Neural progenitor cell (in vitro differentiated cells): ENCODE measurements around the gene PDK3. TPM values are rescaled to one million over a fixed set of nuclear protein-coding genes. Genes with fewer than 3 reads are reported as not detected.

ENCODE experiments used
- DNase-seq: peaks from one replicate; pipeline ENCODE4 v3.0.0-alpha.2; 2016; ENCODE audit warnings: low spot score
- H2AFZ ChIP-seq: fragments of 200-600 bp; sonication (generic); replicated peaks from 2 replicates; pipeline ENCODE4 v1.6.1; 2016; ENCODE audit warnings: antibody characterized with exemption
- H3F3A ChIP-seq: fragments of 200-600 bp; sonication (generic); 2 replicates; pipeline ENCODE4 v1.6.1; 2016; ENCODE audit warnings: antibody characterized with exemption, low read depth
- H3K27ac ChIP-seq: fragments of 200-600 bp; sonication (generic); 2 replicates; pipeline ENCODE4 v1.5.1; 2016; ENCODE audit warnings: mild to moderate bottlenecking
- H3K27me3 ChIP-seq: fragments of 200-600 bp; sonication (generic); 2 replicates; pipeline ENCODE4 v1.6.1; 2016; ENCODE audit warnings: mild to moderate bottlenecking, moderate library complexity
- H3K36me3 ChIP-seq: fragments of 200-600 bp; sonication (generic); 2 replicates; pipeline ENCODE4 v1.5.1; 2016
- H3K4me1 ChIP-seq: fragments of 200-600 bp; sonication (generic); 2 replicates; pipeline ENCODE4 v1.6.1; 2016; ENCODE audit warnings: mixed run types
- H3K4me2 ChIP-seq: fragments of 200-600 bp; sonication (generic); 2 replicates; pipeline ENCODE4 v1.6.1; 2016
- H3K4me3 ChIP-seq: fragments of 200-600 bp; sonication (generic); 2 replicates; pipeline ENCODE4 v1.5.1; 2016
- H3K79me2 ChIP-seq: fragments of 200-600 bp; sonication (generic); 2 replicates; pipeline ENCODE4 v1.6.1; 2016; ENCODE audit warnings: low read depth
- H3K9ac ChIP-seq: fragments of 200-600 bp; sonication (generic); 2 replicates; pipeline ENCODE4 v1.6.1; 2016
- H3K9me3 ChIP-seq: fragments of 200-600 bp; sonication (generic); 2 replicates; pipeline ENCODE4 v1.5.1; 2016; ENCODE audit warnings: low read depth
- H4K20me1 ChIP-seq: fragments of 200-600 bp; sonication (generic); 2 replicates; pipeline ENCODE4 v1.6.1; 2016; ENCODE audit warnings: low read depth
- H3K27ac Mint-ChIP-seq: 3 replicates; pipeline ENCODE4 v1.8.0; 2021; ENCODE audit warnings: mixed read lengths
- H3K27me3 Mint-ChIP-seq: 2 replicates; pipeline ENCODE4 v1.8.0; 2022; ENCODE audit warnings: low read depth, mild to moderate bottlenecking, inconsistent platforms, moderate library complexity, mixed read lengths; ENCODE audit not compliant: insufficient read depth
- H3K36me3 Mint-ChIP-seq: 3 replicates; pipeline ENCODE4 v1.8.0; 2021; ENCODE audit warnings: mixed read lengths
- H3K4me1 Mint-ChIP-seq: 3 replicates; pipeline ENCODE4 v1.8.0; 2021; ENCODE audit warnings: mixed read lengths
- H3K4me3 Mint-ChIP-seq: 3 replicates; pipeline ENCODE4 v1.8.0; 2021; ENCODE audit warnings: mild to moderate bottlenecking, moderate library complexity, mixed read lengths
- H3K9me3 Mint-ChIP-seq: 3 replicates; pipeline ENCODE4 v1.8.0; 2020; ENCODE audit warnings: mixed read lengths
- CTCF ChIP-seq: fragments of 200-600 bp; sonication (generic); IDR thresholded peaks from 2 replicates; pipeline ENCODE4 v1.5.1; 2017; ENCODE audit warnings: antibody characterized with exemption, mild to moderate bottlenecking
- EZH2 ChIP-seq: fragments of 200-600 bp; sonication (generic); IDR thresholded peaks from 2 replicates; pipeline ENCODE4 v1.6.1; 2017; ENCODE audit warnings: antibody characterized with exemption, mild to moderate bottlenecking, moderate library complexity
- EZH2phosphoT487 ChIP-seq: fragments of 200-600 bp; sonication (generic); IDR thresholded peaks from 2 replicates; pipeline ENCODE4 v1.6.1; 2017; ENCODE audit warnings: antibody characterized with exemption
- total RNA-seq: library from RNA; depleted of rRNA; stranded (reverse); fragments of >200 nt; gene quantifications from 2 replicates; pipeline ENCODE4 v1.2.3, GENCODE V29; 2015; ENCODE audit warnings: low replicate concordance

The PDK3 gene
- total RNA-seq, 1 donor from 2014 or later: 100 TPM

GRCh38 chrX:24435060-24435459, 30.0 kb upstream of the PDK3 start:
- H3K27ac ChIP-seq: no peak overlapping the region
- peaks cover 4% of the 10 kb centered on the region for H3K27me3 Mint-ChIP-seq
- no peak overlapping the region for H2AFZ ChIP-seq
- no peak overlapping the region for H3K4me2 ChIP-seq
- no peak for TF ChIP-seq CTCF
- TF ChIP-seq EZH2: no peak
- TF ChIP-seq EZH2phosphoT487: no peak
- H3K27me3 ChIP-seq: no peaks in the 10 kb centered on the region
- no peaks in the 10 kb centered on the region for H3K4me1 Mint-ChIP-seq
- H3K36me3 Mint-ChIP-seq: no peaks in the 10 kb centered on the region
- H3K27ac Mint-ChIP-seq: no peak overlapping the region
- H3K4me3 ChIP-seq: no peak overlapping the region
- no peaks in the 10 kb centered on the region for H3K79me2 ChIP-seq
- DNase-seq: no peak
- no peak overlapping the region for H3K4me3 Mint-ChIP-seq
- H3K9me3 Mint-ChIP-seq: no peaks in the 10 kb centered on the region
- no peaks in the 10 kb centered on the region for H4K20me1 ChIP-seq
- no peak overlapping the region for H3K9ac ChIP-seq
- no peaks in the 10 kb centered on the region for H3K4me1 ChIP-seq
- H3F3A ChIP-seq: no peaks in the 10 kb centered on the region
- H3K9me3 ChIP-seq: no peaks in the 10 kb centered on the region
- no peaks in the 10 kb centered on the region for H3K36me3 ChIP-seq

- no peaks in the 10 kb centered on the region for H3K27me3 ChIP-seq
- H3K79me2 ChIP-seq: no peaks in the 10 kb centered on the region
- H3K4me1 Mint-ChIP-seq: no peaks in the 10 kb centered on the region
- H4K20me1 ChIP-seq: no peaks in the 10 kb centered on the region
- no peak overlapping the region for H3K27ac ChIP-seq
- H3K9ac ChIP-seq: no peak overlapping the region
- TF ChIP-seq EZH2 (no peak), EZH2phosphoT487 (no peak), CTCF (no peak)
- no peaks in the 10 kb centered on the region for H3F3A ChIP-seq
- H3K27ac Mint-ChIP-seq: no peak overlapping the region
- peaks cover 5% of the 10 kb centered on the region for H3K27me3 Mint-ChIP-seq
- H2AFZ ChIP-seq: no peak overlapping the region
- peaks cover 8% of the 10 kb centered on the region for H3K9me3 Mint-ChIP-seq
- no peak overlapping the region for H3K4me2 ChIP-seq
- DNase-seq: no peak
- H3K4me3 ChIP-seq: no peak overlapping the region
- no peaks in the 10 kb centered on the region for H3K4me1 ChIP-seq
- H3K36me3 ChIP-seq: no peaks in the 10 kb centered on the region
- no peaks in the 10 kb centered on the region for H3K36me3 Mint-ChIP-seq
- H3K9me3 ChIP-seq: no peaks in the 10 kb centered on the region
- H3K4me3 Mint-ChIP-seq: no peak overlapping the region
Observed at GRCh38 chrX:24443918-24444317, 21.2 kb upstream of the PDK3 start.

GRCh38 chrX:24444645-24445044, 20.4 kb upstream of the PDK3 start:
- peaks cover 8% of the 10 kb centered on the region for H3K9me3 Mint-ChIP-seq
- H3K4me1 Mint-ChIP-seq: no peaks in the 10 kb centered on the region
- Histone ChIP-seq H3K9me3 (no peaks in the 10 kb centered on the region), H3F3A (no peaks in the 10 kb centered on the region), H3K4me3 (no peak overlapping the region), H3K4me2 (no peak overlapping the region), H3K4me1 (no peaks in the 10 kb centered on the region), H3K36me3 (no peaks in the 10 kb centered on the region), H3K27ac (no peak overlapping the region), H3K27me3 (no peaks in the 10 kb centered on the region), H2AFZ (no peak overlapping the region), H3K79me2 (no peaks in the 10 kb centered on the region), H4K20me1 (no peaks in the 10 kb centered on the region), H3K9ac (no peak overlapping the region)
- H3K36me3 Mint-ChIP-seq: no peaks in the 10 kb centered on the region
- TF ChIP-seq EZH2phosphoT487 (no peak), EZH2 (no peak), CTCF (no peak)
- no peak overlapping the region for H3K27ac Mint-ChIP-seq
- no peak overlapping the region for H3K4me3 Mint-ChIP-seq
- DNase-seq: no peak
- H3K27me3 Mint-ChIP-seq: peaks cover 5% of the 10 kb centered on the region
